CD14-positive monocyte (primary cell): ENCODE data around the gene BTBD19. TPM values are rescaled to one million over a fixed set of nuclear protein-coding genes. Genes with fewer than 3 reads are reported as not detected.
"Not testable (repeated sequence)": the region's sequence is repeated elsewhere in the genome, so short reads cannot be mapped to it uniquely, and the experiment has no call there.

Experiments used
- DNase-seq, 3 donors: peaks; one replicate each; pipeline ENCODE4 v3.0.0-alpha.2; 2011 to 2022
- H2AFZ ChIP-seq: 2 replicates; pipeline ENCODE4 v1.6.0; 2012; ENCODE audit warnings: mild to moderate bottlenecking, low read depth, low read length, inconsistent platforms; ENCODE audit not compliant: insufficient read depth, poor library complexity, severe bottlenecking
- H3K27ac ChIP-seq, 2 donors: 1 replicate in 1 of 2; 2 replicates in 1 of 2; pipeline ENCODE4 v1.5.1; 2012 to 2013; ENCODE audit warnings: low read length in 2 of 2, control low read depth in 1 of 2, inconsistent platforms in 1 of 2, low read depth in 1 of 2, mild to moderate bottlenecking in 1 of 2
- H3K27me3 ChIP-seq, 2 donors: one replicate each; pipeline versions ENCODE4 v1.6.0 to v1.6.1; 2011 to 2013; ENCODE audit warnings: low read length in 2 of 2; ENCODE audit not compliant: control insufficient read depth in 2 of 2, insufficient read depth in 2 of 2
- H3K36me3 ChIP-seq, 2 donors: replicated peaks in 1 of 2; 1 replicate in 1 of 2; 2 replicates in 1 of 2; pipeline versions ENCODE4 v1.5.1 to v1.6.1; 2012 to 2013; ENCODE audit warnings: low read length in 2 of 2, control low read depth in 1 of 2, inconsistent platforms in 1 of 2, mild to moderate bottlenecking in 1 of 2; ENCODE audit not compliant: insufficient read depth in 2 of 2, control insufficient read depth in 1 of 2
- H3K4me1 ChIP-seq, 2 donors: 1 replicate in 1 of 2; 2 replicates in 1 of 2; pipeline versions ENCODE4 v1.5.1 to v1.6.1; 2012 to 2013; ENCODE audit warnings: low read length in 2 of 2, control low read depth in 1 of 2, inconsistent platforms in 1 of 2, mild to moderate bottlenecking in 1 of 2, moderate library complexity in 1 of 2; ENCODE audit not compliant: insufficient read depth in 2 of 2, control insufficient read depth in 1 of 2
- H3K4me2 ChIP-seq: replicated peaks from 2 replicates; pipeline ENCODE3; 2012; ENCODE audit warnings: low read length, moderate library complexity, mild to moderate bottlenecking; ENCODE audit not compliant: poor library complexity, severe bottlenecking; ENCODE audit errors: extremely low read depth
- H3K4me3 ChIP-seq, 3 experiments: fragments of 200-600 bp in 1 of 3; sonication (generic) in 1 of 3; replicated peaks in 1 of 3; 1 replicate in 2 of 3; 2 replicates in 1 of 3; pipeline ENCODE4 v1.5.1; 2011 to 2013; ENCODE audit warnings: low read length in 3 of 3, mild to moderate bottlenecking in 3 of 3, control low read depth in 2 of 3, low read depth in 2 of 3, inconsistent platforms in 1 of 3, moderate library complexity in 1 of 3
- H3K79me2 ChIP-seq: 2 replicates; pipeline ENCODE4 v1.6.0; 2012; ENCODE audit warnings: mild to moderate bottlenecking, control low read depth, inconsistent platforms, low read length, moderate library complexity; ENCODE audit not compliant: insufficient read depth
- H3K9ac ChIP-seq: 2 replicates; pipeline ENCODE4 v1.6.0; 2017; ENCODE audit warnings: low read length, mild to moderate bottlenecking; ENCODE audit not compliant: insufficient read depth, poor library complexity, severe bottlenecking
- H3K9me3 ChIP-seq, 2 donors: replicated peaks in 1 of 2; 1 replicate in 1 of 2; 2 replicates in 1 of 2; pipeline versions ENCODE4 v1.5.1 to v1.6.1; 2012 to 2013; ENCODE audit warnings: low read length in 2 of 2, control low read depth in 1 of 2; ENCODE audit not compliant: control insufficient read depth in 1 of 2, insufficient read depth in 1 of 2
- H4K20me1 ChIP-seq: 2 replicates; pipeline ENCODE4 v1.6.0; 2012; ENCODE audit warnings: mild to moderate bottlenecking, low read length, control low read depth, moderate library complexity; ENCODE audit not compliant: insufficient read depth
- H3K27ac Mint-ChIP-seq, 7 donors: one replicate each; pipeline ENCODE4 v1.8.0; 2020; ENCODE audit warnings: mild to moderate bottlenecking in 7 of 7, mixed read lengths in 7 of 7, moderate library complexity in 6 of 7, inconsistent platforms in 2 of 7
- H3K27me3 Mint-ChIP-seq, 3 donors: one replicate each; pipeline ENCODE4 v1.8.0; 2021 to 2022; ENCODE audit warnings: low read depth in 3 of 3, mild to moderate bottlenecking in 3 of 3, mixed read lengths in 3 of 3, moderate library complexity in 3 of 3, inconsistent platforms in 1 of 3
- H3K36me3 Mint-ChIP-seq, 2 donors: one replicate each; pipeline ENCODE4 v1.8.0; 2020; ENCODE audit warnings: mixed read lengths in 2 of 2, inconsistent platforms in 1 of 2, mild to moderate bottlenecking in 1 of 2
- H3K4me1 Mint-ChIP-seq: one replicate; pipeline ENCODE4 v1.8.0; 2020; ENCODE audit warnings: mild to moderate bottlenecking, mixed read lengths
- H3K4me3 Mint-ChIP-seq, 2 donors: one replicate each; pipeline ENCODE4 v1.8.0; 2020; ENCODE audit warnings: mild to moderate bottlenecking in 2 of 2, mixed read lengths in 2 of 2, moderate library complexity in 1 of 2
- H3K9me3 Mint-ChIP-seq, 7 donors: one replicate each; pipeline ENCODE4 v1.8.0; 2020 to 2022; ENCODE audit warnings: mixed read lengths in 7 of 7, mild to moderate bottlenecking in 6 of 7, moderate library complexity in 6 of 7, inconsistent platforms in 2 of 7
- CTCF ChIP-seq: fragments of 200-600 bp; IDR thresholded peaks from one replicate; pipeline ENCODE4 v1.8.0; 2022; ENCODE audit warnings: antibody characterized with exemption, mild to moderate bottlenecking
- WGBS: methylation state at CpG from one replicate; pipeline ENCODE4 v1.1.5; 2013; ENCODE audit warnings: missing lambda C conversion rate; ENCODE audit not compliant: insufficient coverage; 5-methylcytosine and 5-hydroxymethylcytosine counted together
- intact Hi-C, 2 donors: fragments of 100-400 bp; cut with micrococcal nuclease; formaldehyde crosslinking; loops; one replicate each; pipeline versions ENCODE4 v1.15.0 to v1.15.1; 2023
- polyA plus RNA-seq, 3 donors: library from polyadenylated mRNA; depleted of rRNA in 1 of 3; unstranded in 2 of 3; stranded (reverse) in 1 of 3; fragments of 300-500 nt in 2 of 3; fragments of >200 nt in 1 of 3; fragmentation: Illumina TruSeq in 2 of 3; gene quantifications; 1 replicate in 2 of 3; 2 replicates in 1 of 3; pipeline ENCODE4 v1.2.3, GENCODE V29; 2012 to 2021

BTBD19 gene
- polyA plus RNA-seq, 3 donors: 0.10 to 6.3 (median 0.73) TPM

DNA sequence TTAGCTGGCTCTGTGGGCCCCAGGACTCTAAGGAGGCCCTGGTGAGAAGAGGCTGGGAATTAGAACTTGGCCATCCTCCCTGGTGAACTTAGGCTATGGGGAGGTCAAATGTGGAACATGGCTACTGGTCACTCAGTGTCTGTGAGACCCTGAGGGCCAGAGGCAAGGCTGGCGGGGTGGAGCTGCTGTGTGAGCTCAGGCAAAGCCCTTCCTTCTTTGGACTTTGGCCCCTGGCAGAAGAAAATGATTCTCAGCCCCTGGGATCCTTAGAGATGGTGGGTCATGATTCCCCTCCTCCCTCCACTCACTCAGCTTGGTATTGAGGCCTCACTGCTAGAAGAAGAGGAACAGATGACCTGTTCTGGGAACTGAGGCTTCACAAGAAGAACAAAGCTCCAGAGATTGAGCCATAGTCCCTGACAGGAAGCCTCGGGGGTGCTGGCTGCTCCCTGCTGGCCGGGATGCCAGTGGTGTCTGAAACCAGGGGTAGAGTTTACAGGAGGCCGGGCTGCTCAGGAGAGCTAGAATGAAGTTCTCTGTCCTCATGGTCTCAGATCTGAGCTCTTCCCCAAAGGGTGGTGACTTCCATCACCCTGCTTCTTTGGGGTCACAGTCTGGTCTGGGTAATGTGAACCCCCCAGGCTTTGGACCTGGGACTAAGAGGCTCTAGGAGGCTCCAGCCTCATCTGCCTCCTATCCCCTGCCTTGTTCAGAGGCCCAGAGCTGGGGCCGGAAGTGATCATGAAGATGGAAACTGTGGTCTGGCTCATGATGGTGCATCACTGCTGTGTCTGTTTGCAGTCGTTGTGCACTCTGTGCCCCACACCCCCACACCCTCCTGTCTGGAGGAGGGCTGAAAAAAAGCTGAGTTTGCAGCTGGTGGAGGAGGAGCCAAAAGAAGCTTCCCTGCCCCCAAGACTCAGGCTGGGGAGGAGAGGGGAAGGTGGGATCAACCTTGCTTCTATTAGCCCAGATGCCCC lies 905 bp downstream of the BTBD19 start:
- Histone ChIP-seq H3K4me2 (peak overlapping the region; percentile 25), H3K4me1 (peaks cover 78 to 87% of the 10 kb centered on the region in 2 donors), H2AFZ (no peak overlapping the region), H3K27ac (peak overlapping the region; percentile 99 to 100), H3K4me3 (peak overlapping the region in 1 of 3 experiments; percentile 29), H3K79me2 (no peaks in the 10 kb centered on the region), H3K9ac (peak overlapping the region; percentile 83), H3K36me3 (peaks cover 13 to 24% of the 10 kb centered on the region in 2 donors), H3K9me3 (no peaks in the 10 kb centered on the region), H4K20me1 (no peaks in the 10 kb centered on the region), H3K27me3 (no peaks in the 10 kb centered on the region)
- H3K4me3 Mint-ChIP-seq: peak overlapping the region; percentile 64 to 78
- peak; percentile 90 to 95 (median 93) for DNase-seq
- peaks cover 77% of the 10 kb centered on the region for H3K4me1 Mint-ChIP-seq
- 3% methylated on average over 3 of the region's 6 CpGs for WGBS
- no peaks in the 10 kb centered on the region for H3K9me3 Mint-ChIP-seq
- peaks cover 0 to 4% (median 3%) of the 10 kb centered on the region in 3 donors for H3K27me3 Mint-ChIP-seq
- H3K36me3 Mint-ChIP-seq: peaks cover 30 to 32% of the 10 kb centered on the region in 2 donors
- intact Hi-C loops: loop anchor here in 1 of 2 donors (1.0 kb wide), 1 partner anchor 8 kb away; no protein-coding TSS in a partner anchor
- peak overlapping the region; percentile 100 for H3K27ac Mint-ChIP-seq
- TF ChIP-seq CTCF: peak; percentile 21

- peaks cover 0 to 3% (median 1%) of the 10 kb centered on the region in 3 donors for H3K27me3 Mint-ChIP-seq
- Histone ChIP-seq H3K4me3 (peak overlapping the region in 1 of 3 experiments; percentile 29), H3K27me3 (no peaks in the 10 kb centered on the region), H3K79me2 (no peaks in the 10 kb centered on the region), H3K27ac (peak overlapping the region; percentile 99 to 100), H3K4me2 (peak overlapping the region; percentile 25), H3K36me3 (peaks cover 6 to 14% of the 10 kb centered on the region in 2 donors), H3K4me1 (peaks cover 88 to 97% of the 10 kb centered on the region in 2 donors), H3K9ac (peak overlapping the region; percentile 83), H3K9me3 (no peaks in the 10 kb centered on the region), H4K20me1 (no peaks in the 10 kb centered on the region), H2AFZ (no peak overlapping the region)
- H3K27ac Mint-ChIP-seq: peak overlapping the region; percentile 100
- peak; percentile 67 to 87 (median 70) for DNase-seq
- TF ChIP-seq CTCF: no peak
- peaks cover 26 to 28% of the 10 kb centered on the region in 2 donors for H3K36me3 Mint-ChIP-seq
- H3K4me1 Mint-ChIP-seq: peaks cover 84% of the 10 kb centered on the region
- 0% methylated on average over 4 of the region's 12 CpGs for WGBS
- intact Hi-C loops: no loop called here
- H3K9me3 Mint-ChIP-seq: no peaks in the 10 kb centered on the region
- peak overlapping the region in 1 of 2 donors; percentile 57 for H3K4me3 Mint-ChIP-seq
Observed at GRCh38 chr1:44810101-44810761, 1.9 kb downstream of the BTBD19 start.

GRCh38 chr1:44810762-44811105 lies 2.4 kb downstream of the BTBD19 start:
- H3K27me3 Mint-ChIP-seq, intact Hi-C loops, H3K27me3 ChIP-seq, DNase-seq, H3K9me3 Mint-ChIP-seq, H3K79me2 ChIP-seq, H2AFZ ChIP-seq, H3K36me3 ChIP-seq, H3K9me3 ChIP-seq, H4K20me1 ChIP-seq: not testable (repeated sequence)
- Histone ChIP-seq H3K9ac (peak overlapping the region; percentile 83), H3K4me1 (peaks cover 88 to 93% of the 10 kb centered on the region in 2 donors), H3K4me3 (peak overlapping the region in 1 of 3 experiments; percentile 29), H3K4me2 (peak overlapping the region; percentile 25), H3K27ac (peak overlapping the region; percentile 99 to 100)
- Mint-ChIP-seq H3K36me3 (peaks cover 21 to 24% of the 10 kb centered on the region in 2 donors), H3K4me1 (peaks cover 85% of the 10 kb centered on the region), H3K4me3 (peak overlapping the region in 1 of 2 donors; percentile 57), H3K27ac (peak overlapping the region; percentile 100)
- WGBS: 60% methylated on average over 1 of the region's 4 CpGs
